Prostate gland (tissue), 2 donors: ENCODE measurements around the gene TAX1BP1.

Experiments used
- POLR2A ChIP-seq: fragments of 450-650 bp; IDR thresholded peaks from one replicate; pipeline ENCODE4 v1.6.1; 2016; ENCODE audit warnings: antibody characterized with exemption, mild to moderate bottlenecking
- POLR2AphosphoS5 ChIP-seq: sonication (generic); formaldehyde crosslinking; IDR thresholded peaks from one replicate; pipeline ENCODE4 v1.6.1; 2017; ENCODE audit warnings: antibody characterized with exemption
- TF ChIP-seq, protein P1 (sequence below), 4 experiments: fragments of 200-600 bp in 2 of 4; fragments of 450-650 bp in 2 of 4; sonication (generic) in 2 of 4; IDR thresholded peaks; 1 replicate in 3 of 4; 2 replicates in 1 of 4; pipeline ENCODE4 v1.5.1; 2016 to 2019; ENCODE audit warnings: antibody characterized with exemption in 4 of 4, mild to moderate bottlenecking in 2 of 4, moderate library complexity in 2 of 4

DNA sequence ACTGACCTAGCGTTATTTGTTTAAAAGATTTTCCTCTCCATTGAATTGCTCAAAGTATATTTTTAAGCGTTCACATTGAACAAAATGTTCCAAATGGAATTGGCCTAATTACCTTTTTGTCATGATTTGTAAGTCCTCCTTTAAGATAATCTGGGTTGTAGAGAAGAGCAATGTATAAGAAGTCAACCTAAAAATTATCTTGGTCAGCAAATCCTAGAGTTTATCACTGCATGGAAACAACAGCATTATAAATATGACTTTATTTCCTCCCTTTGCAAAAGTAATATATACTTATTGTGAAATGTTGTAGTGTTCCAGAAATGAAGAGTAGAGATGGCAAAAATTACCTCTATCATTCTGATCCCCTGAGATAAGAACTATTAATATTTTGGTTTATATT, 59.2 kb downstream of the TAX1BP1 start:
- TF ChIP-seq POLR2A (no peak), POLR2AphosphoS5 (no peak)
- TF ChIP-seq, protein P1, sequence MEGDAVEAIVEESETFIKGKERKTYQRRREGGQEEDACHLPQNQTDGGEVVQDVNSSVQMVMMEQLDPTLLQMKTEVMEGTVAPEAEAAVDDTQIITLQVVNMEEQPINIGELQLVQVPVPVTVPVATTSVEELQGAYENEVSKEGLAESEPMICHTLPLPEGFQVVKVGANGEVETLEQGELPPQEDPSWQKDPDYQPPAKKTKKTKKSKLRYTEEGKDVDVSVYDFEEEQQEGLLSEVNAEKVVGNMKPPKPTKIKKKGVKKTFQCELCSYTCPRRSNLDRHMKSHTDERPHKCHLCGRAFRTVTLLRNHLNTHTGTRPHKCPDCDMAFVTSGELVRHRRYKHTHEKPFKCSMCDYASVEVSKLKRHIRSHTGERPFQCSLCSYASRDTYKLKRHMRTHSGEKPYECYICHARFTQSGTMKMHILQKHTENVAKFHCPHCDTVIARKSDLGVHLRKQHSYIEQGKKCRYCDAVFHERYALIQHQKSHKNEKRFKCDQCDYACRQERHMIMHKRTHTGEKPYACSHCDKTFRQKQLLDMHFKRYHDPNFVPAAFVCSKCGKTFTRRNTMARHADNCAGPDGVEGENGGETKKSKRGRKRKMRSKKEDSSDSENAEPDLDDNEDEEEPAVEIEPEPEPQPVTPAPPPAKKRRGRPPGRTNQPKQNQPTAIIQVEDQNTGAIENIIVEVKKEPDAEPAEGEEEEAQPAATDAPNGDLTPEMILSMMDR (IDR thresholded peaks at IDR 0.05), result no peak
